GM21723 (cell line): ENCODE results near the gene PLCG1.

Experiments used
- ATAC-seq: cut with Tn5 transposase; IDR thresholded peaks from one replicate; pipeline ENCODE4 v1.9.1; 2021; ENCODE audit warnings: mild to moderate bottlenecking, moderate library complexity; ENCODE audit not compliant: unreplicated experiment

PLCG1 gene

DNA sequence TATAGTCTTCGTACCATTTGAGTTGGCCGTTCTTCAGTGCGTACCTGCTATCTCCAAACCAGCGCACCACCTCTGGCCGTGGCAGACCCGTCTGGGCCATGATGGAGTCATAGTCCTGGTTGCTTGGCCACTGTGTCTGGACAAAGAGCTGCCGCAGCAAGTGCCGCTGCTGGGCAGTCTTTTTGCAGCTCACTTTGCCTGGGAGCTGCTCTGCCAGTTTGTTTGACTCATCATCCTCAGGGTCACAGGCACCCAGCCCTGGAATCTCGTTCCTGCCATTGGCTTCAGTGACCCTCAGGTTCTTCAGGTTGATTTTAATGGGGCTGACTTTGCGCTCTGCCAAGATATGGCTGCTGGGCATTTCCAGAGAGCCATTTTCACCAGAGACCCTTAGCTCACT lies 65.1 kb downstream of the PLCG1 start:
- ATAC-seq, result no peak

DNA sequence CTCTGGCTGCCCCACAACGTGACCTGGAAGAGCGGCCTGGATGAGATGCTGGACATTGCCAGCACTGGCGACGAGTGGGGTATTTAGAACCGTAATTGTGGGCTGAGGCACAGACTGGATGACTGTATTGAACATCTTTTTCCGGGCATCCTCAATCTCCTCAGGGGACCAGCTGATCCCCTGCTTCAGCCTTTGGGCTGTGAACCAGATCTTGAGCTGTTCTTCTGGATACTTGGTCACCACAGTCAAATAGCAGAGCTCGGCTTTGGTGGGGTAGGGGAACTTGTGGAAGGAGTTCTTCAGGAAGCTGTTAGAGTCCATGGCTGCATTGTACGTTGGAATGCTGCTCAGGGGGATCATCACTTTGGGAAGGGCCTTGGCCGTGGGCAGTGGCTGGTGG lies 66.3 kb downstream of the PLCG1 start:
- no peak for ATAC-seq

DNA sequence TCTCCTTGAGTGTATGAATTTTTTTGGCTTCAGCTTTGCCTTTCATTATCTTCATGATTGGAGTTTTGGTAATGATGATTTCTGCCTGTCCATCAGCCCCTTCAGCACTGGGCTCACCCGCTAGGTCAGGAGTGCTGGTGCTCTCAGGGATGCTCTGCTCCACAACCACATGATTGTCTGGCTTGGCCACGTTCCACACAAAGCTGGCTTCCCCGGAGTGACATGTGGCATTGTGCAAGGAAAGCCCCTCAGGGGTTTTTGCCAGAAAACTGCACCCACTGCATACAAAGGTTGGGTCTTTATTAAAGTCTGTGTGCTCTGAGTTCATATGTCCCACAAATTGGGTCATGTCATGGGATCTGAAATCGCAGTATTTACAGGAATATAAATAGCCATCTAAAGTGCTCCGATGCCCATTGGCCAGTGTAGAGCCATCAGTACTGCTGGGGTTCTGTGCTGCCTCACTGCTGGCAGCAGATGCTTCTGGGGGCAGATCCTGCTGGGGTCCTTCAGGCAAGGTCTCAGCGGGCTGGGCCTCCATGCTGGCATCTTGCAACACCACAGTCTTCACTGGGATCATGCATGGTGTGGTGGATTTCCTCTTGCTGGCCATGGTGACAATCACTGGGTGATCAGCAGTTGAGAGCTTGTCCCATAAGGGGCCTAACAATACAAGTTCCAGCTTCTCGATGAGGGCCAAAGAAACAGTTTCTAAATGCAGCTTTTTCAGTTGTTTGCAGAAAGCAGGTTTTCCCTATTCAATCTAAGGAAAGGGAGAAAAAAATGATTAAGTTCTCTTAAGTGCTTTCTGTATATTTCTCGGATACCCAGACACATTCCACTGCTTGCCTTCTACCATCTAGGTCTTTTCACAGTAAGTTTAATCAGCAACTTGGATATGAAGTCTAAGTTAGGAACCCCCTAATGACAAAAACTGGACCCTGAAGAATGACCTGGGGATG lies 67.2 kb downstream of the PLCG1 start:
- no peak for ATAC-seq

DNA sequence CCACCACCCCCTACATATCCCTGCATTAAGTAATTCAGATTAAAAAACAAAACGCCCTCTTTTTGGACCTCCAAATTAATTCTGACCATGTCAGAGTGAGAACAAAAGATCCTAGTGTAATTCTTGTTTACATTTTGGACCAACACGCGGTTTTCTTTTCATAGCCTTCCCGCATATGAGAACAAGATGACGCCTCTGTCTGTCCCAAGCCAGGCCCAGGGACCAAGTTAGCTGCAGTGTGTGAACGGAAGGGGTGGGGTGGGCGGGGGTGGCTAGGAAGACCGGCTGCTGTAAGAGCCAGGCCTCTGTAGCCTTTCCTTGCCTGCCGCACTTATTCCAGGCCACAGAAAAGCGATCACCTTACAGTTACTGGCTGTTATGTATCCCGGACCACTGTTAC lies 68.0 kb downstream of the PLCG1 start:
- no peak for ATAC-seq

DNA sequence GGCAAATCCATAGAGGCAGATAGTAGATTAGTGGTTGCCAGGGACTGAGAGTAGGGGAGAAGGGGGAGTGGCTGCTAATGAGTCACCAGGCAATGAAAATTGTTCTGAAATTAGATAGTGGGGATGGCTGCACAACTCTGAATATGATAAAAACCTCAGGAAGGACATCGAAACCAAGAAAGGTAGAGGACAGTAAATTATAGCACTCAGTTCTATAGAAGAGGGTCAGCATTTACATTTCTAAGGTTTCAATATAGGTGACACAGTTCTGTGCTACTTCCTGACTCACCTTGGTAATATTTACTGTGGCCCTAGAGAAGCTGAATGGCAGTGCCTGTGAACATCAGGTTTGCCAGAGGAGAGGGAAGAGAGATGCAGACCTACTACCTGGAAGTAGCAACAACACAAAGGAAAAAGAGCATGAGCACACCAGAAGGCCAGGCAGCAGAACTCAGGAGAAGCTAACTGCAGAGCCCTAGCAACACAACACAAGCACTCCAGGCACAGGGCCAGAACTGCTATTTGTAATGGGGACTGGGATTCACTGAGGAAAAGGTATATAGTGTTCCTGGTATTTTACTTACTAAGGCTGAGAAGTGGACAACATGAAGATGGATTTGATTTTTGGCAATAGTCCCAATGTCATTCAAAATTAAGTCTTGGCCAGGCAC lies 75.9 kb downstream of the PLCG1 start:
- no peak for ATAC-seq

DNA sequence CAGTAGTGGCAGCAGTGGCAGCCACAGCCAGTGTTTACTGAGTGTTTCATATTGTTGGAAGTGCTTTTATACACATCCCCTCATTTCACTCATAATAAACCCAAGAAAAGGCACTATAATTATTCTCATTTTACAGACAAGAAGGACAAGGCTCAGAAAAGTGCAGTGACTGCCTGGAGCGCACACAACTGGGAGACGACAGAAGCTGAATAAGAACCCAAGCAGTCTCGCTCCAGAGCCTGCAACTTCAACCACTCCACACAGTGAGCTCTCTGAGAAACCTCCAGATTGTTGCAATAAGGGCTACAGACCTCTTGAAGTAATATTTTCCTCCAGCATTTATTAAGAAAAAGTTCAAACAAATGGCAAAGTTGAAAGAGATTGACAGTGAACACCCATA lies 76.9 kb downstream of the PLCG1 start:
- ATAC-seq, result no peak

DNA sequence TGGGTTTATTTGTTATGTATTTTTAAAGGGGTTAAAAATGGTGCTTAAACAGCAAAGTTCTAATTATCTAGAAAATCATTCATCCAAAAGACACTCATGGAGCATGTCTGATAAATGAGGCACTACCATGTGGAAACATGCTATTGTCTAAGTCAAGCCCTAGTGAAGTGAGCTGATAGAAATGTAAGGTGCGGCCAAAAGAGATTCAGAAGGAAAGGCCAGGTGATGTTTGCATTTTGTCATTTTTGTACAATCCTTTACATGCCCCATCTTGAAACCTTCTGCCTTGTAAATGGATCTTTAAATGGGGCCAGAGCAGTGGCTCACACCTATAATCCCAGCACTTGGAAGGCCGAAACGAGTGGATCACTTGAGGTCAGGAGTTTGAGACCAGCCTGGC lies 77.3 kb downstream of the PLCG1 start:
- ATAC-seq, result no peak

DNA sequence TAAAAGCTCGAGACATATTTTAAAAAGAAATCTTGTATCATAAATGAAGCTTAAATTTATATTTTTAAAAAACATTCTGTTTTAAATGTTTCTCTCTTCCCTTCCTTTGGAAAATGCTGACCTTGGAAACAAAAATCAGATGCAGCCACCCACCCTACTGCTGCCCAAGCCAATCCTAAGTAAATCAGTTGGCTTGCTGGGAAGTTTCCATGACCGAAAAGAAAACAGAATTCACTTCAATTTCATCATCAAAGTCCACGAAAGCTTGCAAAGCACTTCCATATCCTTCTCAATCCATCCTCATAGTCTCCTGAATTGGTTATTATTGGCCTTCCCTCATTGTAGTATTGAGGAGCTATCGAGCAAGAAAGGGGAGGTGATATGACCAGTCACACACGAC lies 80.1 kb downstream of the PLCG1 start:
- no peak for ATAC-seq

DNA sequence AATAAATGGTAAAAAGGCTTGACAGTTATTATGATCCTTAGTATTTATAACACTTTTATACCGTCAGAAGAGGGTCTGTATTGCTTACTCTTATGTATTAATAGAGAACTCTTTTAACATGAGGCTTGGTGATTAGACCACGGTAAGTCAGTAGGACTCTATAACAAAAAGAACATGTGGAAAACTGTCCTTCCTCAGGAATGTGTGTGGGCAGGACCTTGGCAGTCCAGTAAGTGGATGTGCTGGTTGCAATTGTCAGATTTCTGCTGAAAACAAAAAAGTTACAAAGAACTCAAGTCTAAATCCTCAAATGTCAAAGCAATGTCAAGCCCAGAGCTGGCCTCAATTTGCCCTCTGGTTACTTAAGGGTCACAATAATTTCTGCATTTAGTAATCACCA lies 81.1 kb downstream of the PLCG1 start:
- ATAC-seq, result no peak

DNA sequence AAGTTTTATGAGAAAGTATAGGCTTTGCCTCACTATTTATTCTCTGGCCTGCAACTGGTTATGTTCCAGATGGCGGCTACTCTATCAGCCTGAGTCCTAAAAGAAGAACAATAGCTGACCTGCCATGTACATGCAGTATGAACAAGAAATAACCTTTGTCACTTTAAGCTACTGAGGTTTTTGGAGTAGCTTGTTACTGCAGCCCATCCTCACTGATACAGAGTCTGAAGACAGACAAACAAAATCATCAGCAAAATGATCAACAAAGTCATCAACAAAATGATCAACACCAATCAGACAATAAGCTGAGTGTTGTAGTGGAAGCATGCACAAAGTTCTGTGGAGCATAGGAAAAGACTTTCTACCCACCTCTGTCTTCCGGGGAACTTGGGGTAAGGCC lies 82.5 kb downstream of the PLCG1 start:
- ATAC-seq, result no peak

DNA sequence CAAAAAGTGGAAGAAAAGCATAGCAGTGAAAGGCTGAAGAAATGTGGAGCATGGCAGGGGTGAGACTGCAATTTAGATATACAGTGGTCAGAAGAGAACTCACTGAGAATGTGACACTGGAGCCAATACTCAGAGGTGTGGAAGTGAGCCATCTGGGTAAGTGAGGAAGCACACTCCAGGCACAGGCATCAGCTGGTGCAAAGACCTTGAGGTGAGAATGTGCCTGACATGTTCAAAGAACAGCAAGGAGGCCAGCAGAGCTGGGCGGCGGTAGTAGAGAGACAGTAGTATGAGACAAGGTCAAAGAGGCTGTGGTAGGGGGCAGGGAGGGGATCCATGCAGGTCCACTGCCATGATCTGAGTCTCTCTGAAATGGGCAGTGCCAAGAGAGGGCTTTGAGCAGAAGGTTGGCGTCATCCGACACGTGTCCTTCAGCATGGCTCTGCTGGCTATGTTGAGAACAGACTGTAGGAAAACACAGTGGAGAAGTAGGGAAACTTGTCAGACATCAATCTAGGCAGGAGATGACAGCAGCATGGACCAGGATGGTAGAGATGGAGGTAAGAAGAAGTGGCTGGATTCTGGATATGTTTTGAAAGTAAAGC lies 84.4 kb downstream of the PLCG1 start:
- no peak for ATAC-seq

DNA sequence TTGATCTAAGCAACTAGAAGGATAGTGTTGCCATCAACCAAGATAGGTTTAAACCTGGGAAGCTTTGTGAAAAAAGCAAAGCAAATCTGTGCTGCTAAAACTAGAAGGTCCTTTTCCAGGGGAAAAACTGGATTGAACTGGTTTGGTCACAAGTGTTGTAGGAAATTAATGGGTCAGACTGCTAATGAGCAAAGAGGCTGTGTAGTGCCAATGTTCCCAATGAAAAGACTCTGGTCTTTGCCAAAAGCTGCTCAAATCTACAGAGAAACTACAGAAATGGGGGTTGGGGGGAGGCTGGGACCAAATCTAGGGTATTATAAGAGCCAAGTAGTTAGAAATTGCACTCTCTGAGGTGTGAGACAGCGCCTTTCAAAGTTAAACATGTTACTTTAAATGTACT lies 85.0 kb downstream of the PLCG1 start:
- no peak for ATAC-seq

DNA sequence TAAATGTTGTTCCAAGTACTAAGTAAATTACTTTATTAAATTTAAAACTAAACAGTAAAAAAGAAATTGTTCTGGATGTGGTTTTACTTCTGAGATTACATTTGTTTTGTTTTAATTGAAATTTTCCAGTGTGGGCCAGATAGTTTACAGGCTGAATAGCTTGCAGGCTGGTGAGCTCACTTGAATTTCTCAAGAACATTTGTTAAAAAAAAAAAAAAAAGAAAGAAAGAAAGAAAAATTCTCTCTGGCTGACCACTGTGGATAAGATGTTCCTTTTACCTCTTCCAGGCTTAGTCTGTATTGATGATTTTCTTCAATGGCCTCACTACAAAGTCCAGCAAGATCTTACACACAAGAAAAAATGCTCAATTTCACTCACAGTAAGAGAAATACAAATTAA lies 85.4 kb downstream of the PLCG1 start:
- ATAC-seq, result no peak

DNA sequence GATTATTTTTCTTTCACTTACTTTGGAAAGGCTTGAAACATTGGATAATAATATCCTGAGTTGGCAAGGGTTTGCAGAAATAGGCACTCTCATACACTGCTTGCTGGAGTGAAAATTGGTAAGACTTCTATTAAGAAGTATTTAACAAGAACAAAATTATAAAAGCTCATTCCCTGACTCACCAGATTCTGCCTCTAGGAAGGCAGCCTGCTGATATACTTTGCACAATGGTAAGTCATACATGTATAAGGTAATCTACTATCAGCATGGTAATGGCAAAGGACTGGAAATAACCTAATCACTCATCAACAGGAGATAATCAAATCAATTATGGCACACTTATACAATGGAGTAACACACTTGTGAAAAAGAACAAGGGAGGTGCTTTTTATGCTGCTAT lies 85.8 kb downstream of the PLCG1 start:
- ATAC-seq, result no peak

DNA sequence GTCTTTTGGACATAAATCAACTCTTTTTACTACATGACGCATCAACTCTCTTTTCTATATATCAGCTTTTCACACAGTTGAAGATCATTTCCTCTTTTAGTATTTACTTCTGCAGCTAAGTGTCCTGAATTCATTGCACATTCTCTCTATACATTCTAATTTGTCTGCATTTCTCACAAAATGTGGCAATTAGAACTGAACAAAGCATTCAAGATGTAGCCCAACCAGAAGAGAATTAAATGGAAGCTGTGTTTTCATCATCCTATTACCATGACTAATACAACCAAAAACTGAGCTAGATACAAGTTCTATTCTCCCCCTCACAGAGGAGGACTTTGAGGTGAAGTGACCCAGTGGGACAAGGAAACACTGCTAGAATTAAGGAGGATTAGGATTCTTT lies 86.9 kb downstream of the PLCG1 start:
- no peak for ATAC-seq

DNA sequence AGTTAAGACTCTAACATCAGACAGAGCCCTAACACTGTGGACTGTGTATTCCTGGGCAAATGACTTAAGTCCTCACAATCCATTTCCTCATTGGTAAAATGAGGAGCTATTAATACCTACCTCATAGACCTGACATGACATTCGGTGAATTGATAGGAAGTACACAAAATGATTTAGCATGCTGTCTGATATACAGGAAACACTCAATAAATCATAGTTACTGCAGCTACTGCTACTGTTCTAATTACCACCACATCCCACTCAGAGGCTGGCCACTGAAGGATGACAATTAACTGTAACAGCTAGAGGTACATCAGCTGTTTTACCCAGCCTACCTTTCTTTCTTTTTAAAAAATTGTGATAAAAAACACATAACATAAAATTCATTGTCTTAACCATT lies 87.7 kb downstream of the PLCG1 start:
- no peak for ATAC-seq

DNA sequence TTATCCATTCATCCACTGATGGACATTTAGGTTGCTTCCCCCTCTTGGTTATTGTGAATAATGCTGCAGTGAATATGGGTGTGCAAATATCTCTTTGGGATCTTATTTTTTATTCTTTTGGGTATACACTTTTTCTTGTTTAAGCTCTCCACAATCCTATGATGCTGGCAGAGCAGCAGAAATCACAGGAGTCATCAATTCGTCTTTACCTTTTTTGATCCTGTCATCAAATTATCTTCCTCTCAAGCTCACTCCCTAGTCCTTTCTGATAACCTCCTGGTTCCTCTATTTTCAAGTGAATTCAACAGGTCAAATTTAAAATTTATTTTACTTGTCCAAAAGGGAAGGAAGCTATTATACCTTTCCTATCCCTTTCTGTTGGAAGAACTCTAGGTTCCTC lies 89.1 kb downstream of the PLCG1 start:
- no peak for ATAC-seq
